Kidney epithelial cell (primary cell): ENCODE results near the gene ADGRA1. TPM values are rescaled to one million over a fixed set of nuclear protein-coding genes. Genes with fewer than 3 reads are reported as not detected.

Experiments
- DNase-seq: peaks from one replicate; pipeline ENCODE4 v3.0.0-alpha.2; 2010; ENCODE audit warnings: low read depth
- H3K27me3 ChIP-seq: 2 replicates; pipeline ENCODE4 v1.6.0; 2011; ENCODE audit warnings: low read length; ENCODE audit not compliant: control insufficient read depth, insufficient read depth
- H3K36me3 ChIP-seq: 2 replicates; pipeline ENCODE4 v1.5.1; 2011; ENCODE audit warnings: low read length; ENCODE audit not compliant: control insufficient read depth, insufficient read depth
- H3K4me3 ChIP-seq: 2 replicates; pipeline ENCODE4 v1.5.1; 2011; ENCODE audit warnings: low read depth, mild to moderate bottlenecking, control low read depth, low read length
- CTCF ChIP-seq: IDR thresholded peaks from 2 replicates; pipeline ENCODE4 v1.5.1; 2011; ENCODE audit warnings: mild to moderate bottlenecking, moderate library complexity, low read length, control low read depth, inconsistent platforms; ENCODE audit not compliant: insufficient read depth, poor library complexity, severe bottlenecking
- total RNA-seq: library from RNA; depleted of rRNA; stranded (reverse); fragments of >200 nt; gene quantifications from 2 replicates; pipeline ENCODE4 v1.2.3, GENCODE V29; 2015

The ADGRA1 gene
- total RNA-seq, 1 donor from 2014 or later: not detected

GRCh38 chr10:133075346-133076137, 12.2 kb upstream of the ADGRA1 start:
- TF ChIP-seq CTCF: no peak
- Histone ChIP-seq H3K4me3 (no peak overlapping the region), H3K36me3 (no peaks in the 10 kb centered on the region), H3K27me3 (no peaks in the 10 kb centered on the region)
- no peak for DNase-seq

GRCh38 chr10:133076274-133077038, 11.3 kb upstream of the ADGRA1 start:
- no peak for DNase-seq
- no peak for TF ChIP-seq CTCF
- no peak overlapping the region for H3K4me3 ChIP-seq
- no peaks in the 10 kb centered on the region for H3K27me3 ChIP-seq
- no peaks in the 10 kb centered on the region for H3K36me3 ChIP-seq

- H3K27me3 ChIP-seq: no peaks in the 10 kb centered on the region
- no peak overlapping the region for H3K4me3 ChIP-seq
- TF ChIP-seq CTCF: no peak
- no peak for DNase-seq
- H3K36me3 ChIP-seq: no peaks in the 10 kb centered on the region
Measured at GRCh38 chr10:133079836-133080682, 7.7 kb upstream of the ADGRA1 start.

DNA sequence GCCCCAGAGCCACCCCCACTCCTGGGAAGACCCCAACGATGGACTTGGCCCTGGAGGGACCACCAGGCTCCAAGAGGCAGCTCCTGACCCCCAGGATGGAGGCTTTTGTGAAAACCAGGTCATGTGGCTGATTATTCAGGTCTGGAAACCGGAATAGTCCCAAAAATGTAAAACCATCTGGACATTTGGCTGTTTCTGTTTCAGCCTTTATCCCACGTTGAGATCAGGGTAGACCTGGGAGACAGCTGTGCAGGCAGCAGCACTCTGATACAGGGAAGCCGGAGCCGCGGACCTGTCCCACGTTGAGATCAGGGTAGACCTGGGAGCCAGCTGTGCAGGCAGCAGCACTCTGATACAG, 7.1 kb upstream of the ADGRA1 start:
- no peaks in the 10 kb centered on the region for H3K27me3 ChIP-seq
- no peaks in the 10 kb centered on the region for H3K36me3 ChIP-seq
- DNase-seq: no peak
- TF ChIP-seq CTCF: no peak
- no peak overlapping the region for H3K4me3 ChIP-seq

DNA sequence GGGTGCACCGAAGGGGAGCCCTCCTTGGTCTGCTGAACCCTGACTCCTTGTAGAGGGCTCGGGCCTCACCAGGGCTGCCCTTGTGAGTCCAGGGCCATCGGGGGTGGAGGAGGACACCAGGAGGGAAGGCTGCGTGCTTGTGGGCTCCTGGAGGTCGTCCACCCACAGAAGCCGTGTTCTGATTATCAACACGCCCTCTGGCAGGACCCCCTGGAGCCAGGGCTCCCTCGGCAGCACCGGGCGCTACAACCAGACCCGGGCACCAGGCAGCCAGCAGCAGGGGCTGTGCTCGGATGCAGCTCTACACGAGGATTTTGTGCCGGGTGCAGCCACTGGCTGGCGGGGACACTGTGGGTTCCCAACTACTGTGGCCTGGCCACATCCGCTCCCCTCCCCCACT, 6.1 kb upstream of the ADGRA1 start:
- TF ChIP-seq CTCF: no peak
- H3K27me3 ChIP-seq: peaks cover 8% of the 10 kb centered on the region
- H3K36me3 ChIP-seq: no peaks in the 10 kb centered on the region
- DNase-seq: no peak
- H3K4me3 ChIP-seq: no peak overlapping the region
